A673 (cell line): ENCODE data around the gene RBAK. TPM values are rescaled to one million over a fixed set of nuclear protein-coding genes. Genes with fewer than 3 reads are reported as not detected.
"Not testable (repeated sequence)": the region's sequence is repeated elsewhere in the genome, so short reads cannot be mapped to it uniquely, and the experiment has no call there.

ENCODE experiments used
- BruUV-seq: library from RNA; stranded (reverse); fragments of 400-500 nt; replicated peaks from 2 replicates; lab custom pipeline; 2021; lab: Mats Ljungman, UMichigan
- CTCF ChIA-PET: fragments of 300-600 bp; sonication (Branson Sonifier 250); formaldehyde crosslinking; loops from one replicate; lab custom pipeline; 2022; ENCODE audit warnings: antibody characterized with exemption; lab: Charles Lee
- POLR2A ChIA-PET: fragments of 300-600 bp; sonication (Branson Sonifier 250); formaldehyde crosslinking; loops from one replicate; lab custom pipeline; 2022; ENCODE audit warnings: antibody characterized with exemption; ENCODE audit not compliant: low non-redundant PET; lab: Charles Lee
- DNase-seq: peaks from one replicate; pipeline ENCODE4 v3.0.0-alpha.2; 2015; ENCODE audit warnings: low spot score
- H3K27ac ChIP-seq: fragments of 200-600 bp; sonication (generic); 2 replicates; pipeline ENCODE4 v1.5.1; 2016; ENCODE audit warnings: mixed run types, low read depth, mild to moderate bottlenecking, mixed read lengths, antibody characterized with exemption, low read length; ENCODE audit not compliant: poor library complexity, severe bottlenecking
- H3K27me3 ChIP-seq: fragments of 200-600 bp; sonication (generic); replicated peaks from 2 replicates; pipeline ENCODE4 v1.6.1; 2017; ENCODE audit warnings: mixed run types, low read depth, mild to moderate bottlenecking, mixed read lengths, antibody characterized with exemption, low read length; ENCODE audit not compliant: insufficient read depth, poor library complexity
- H3K36me3 ChIP-seq: fragments of 200-600 bp; sonication (generic); 2 replicates; pipeline ENCODE4 v1.6.1; 2016; ENCODE audit warnings: mixed run types, mild to moderate bottlenecking, mixed read lengths, antibody characterized with exemption, low read length; ENCODE audit not compliant: insufficient read depth, poor library complexity, severe bottlenecking
- H3K4me1 ChIP-seq: fragments of 200-600 bp; sonication (generic); 2 replicates; pipeline ENCODE4 v1.6.1; 2017; ENCODE audit warnings: mixed run types, mild to moderate bottlenecking, mixed read lengths, antibody characterized with exemption, low read length; ENCODE audit not compliant: insufficient read depth, poor library complexity, severe bottlenecking
- H3K4me3 ChIP-seq: fragments of 200-600 bp; sonication (generic); 2 replicates; pipeline ENCODE4 v1.5.1; 2016; ENCODE audit warnings: low read depth, mixed run types, mild to moderate bottlenecking, mixed read lengths, low read length; ENCODE audit not compliant: poor library complexity, severe bottlenecking
- H3K9me3 ChIP-seq: fragments of 200-600 bp; sonication (generic); 2 replicates; pipeline ENCODE4 v1.6.1; 2016; ENCODE audit warnings: mixed run types, low read depth, mild to moderate bottlenecking, mixed read lengths, antibody characterized with exemption, low read length; ENCODE audit not compliant: poor library complexity, severe bottlenecking
- EZH2 ChIP-seq: fragments of 200-600 bp; sonication (generic); IDR thresholded peaks from 2 replicates; pipeline ENCODE4 v1.6.1; 2017; ENCODE audit warnings: borderline replicate concordance, low read depth, mild to moderate bottlenecking, mixed read lengths, antibody characterized with exemption, low read length; ENCODE audit not compliant: poor library complexity, severe bottlenecking
- intact Hi-C: fragments of 100-400 bp; cut with micrococcal nuclease; formaldehyde crosslinking; loops from one replicate; pipeline ENCODE4 v1.10.0; 2022; ENCODE audit not compliant: unreplicated experiment
- total RNA-seq: library from RNA; stranded (reverse); gene quantifications from 2 replicates; pipeline ENCODE4 v1.2.3, GENCODE V29; 2021
- TF ChIP-seq, protein P1 (sequence below): fragments of 300-800, 200-600 bp; sonication (generic); conservative IDR thresholded peaks from 2 replicates; pipeline ENCODE4 v1.5.1; 2017; ENCODE audit warnings: low read depth, mild to moderate bottlenecking, antibody characterized with exemption, low read length, moderate library complexity, mixed read lengths

Gene RBAK
- total RNA-seq, 1 experiment from 2014 or later: 17.3 TPM

DNA sequence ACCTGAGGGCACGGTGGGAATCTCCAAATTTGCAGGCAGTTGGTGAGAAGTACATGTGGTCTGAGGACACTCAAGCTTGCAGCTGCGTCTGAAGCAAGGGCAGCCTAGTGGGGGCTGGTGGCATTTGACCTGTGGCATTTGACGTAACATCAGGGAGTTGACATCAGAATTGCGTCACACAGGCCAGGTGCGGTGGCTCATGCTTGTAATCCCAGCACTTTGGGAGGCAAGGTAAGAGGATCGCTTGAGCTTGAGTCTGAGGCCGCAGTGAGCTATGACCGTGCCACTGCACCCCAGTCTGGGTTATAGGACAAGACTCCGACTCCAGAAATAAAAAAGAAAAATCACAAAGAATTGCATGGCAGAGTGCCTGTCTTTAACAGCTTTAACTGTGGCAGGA is 25.6 kb upstream of the RBAK start:
- H3K4me3 ChIP-seq: no peak overlapping the region
- H3K9me3 ChIP-seq: no peaks in the 10 kb centered on the region
- ChIA-PET CTCF (no interaction called here), POLR2A (no interaction called here)
- no peaks in the 10 kb centered on the region for H3K27me3 ChIP-seq
- no peak for TF ChIP-seq EZH2
- TF ChIP-seq, protein P1, sequence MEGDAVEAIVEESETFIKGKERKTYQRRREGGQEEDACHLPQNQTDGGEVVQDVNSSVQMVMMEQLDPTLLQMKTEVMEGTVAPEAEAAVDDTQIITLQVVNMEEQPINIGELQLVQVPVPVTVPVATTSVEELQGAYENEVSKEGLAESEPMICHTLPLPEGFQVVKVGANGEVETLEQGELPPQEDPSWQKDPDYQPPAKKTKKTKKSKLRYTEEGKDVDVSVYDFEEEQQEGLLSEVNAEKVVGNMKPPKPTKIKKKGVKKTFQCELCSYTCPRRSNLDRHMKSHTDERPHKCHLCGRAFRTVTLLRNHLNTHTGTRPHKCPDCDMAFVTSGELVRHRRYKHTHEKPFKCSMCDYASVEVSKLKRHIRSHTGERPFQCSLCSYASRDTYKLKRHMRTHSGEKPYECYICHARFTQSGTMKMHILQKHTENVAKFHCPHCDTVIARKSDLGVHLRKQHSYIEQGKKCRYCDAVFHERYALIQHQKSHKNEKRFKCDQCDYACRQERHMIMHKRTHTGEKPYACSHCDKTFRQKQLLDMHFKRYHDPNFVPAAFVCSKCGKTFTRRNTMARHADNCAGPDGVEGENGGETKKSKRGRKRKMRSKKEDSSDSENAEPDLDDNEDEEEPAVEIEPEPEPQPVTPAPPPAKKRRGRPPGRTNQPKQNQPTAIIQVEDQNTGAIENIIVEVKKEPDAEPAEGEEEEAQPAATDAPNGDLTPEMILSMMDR: no peak
- no peak overlapping the region for H3K27ac ChIP-seq
- BruUV-seq: no TSS peak
- intact Hi-C loops: no loop called here
- DNase-seq: no peak
- H3K4me1 ChIP-seq: no peaks in the 10 kb centered on the region
- H3K36me3 ChIP-seq: no peaks in the 10 kb centered on the region

DNA sequence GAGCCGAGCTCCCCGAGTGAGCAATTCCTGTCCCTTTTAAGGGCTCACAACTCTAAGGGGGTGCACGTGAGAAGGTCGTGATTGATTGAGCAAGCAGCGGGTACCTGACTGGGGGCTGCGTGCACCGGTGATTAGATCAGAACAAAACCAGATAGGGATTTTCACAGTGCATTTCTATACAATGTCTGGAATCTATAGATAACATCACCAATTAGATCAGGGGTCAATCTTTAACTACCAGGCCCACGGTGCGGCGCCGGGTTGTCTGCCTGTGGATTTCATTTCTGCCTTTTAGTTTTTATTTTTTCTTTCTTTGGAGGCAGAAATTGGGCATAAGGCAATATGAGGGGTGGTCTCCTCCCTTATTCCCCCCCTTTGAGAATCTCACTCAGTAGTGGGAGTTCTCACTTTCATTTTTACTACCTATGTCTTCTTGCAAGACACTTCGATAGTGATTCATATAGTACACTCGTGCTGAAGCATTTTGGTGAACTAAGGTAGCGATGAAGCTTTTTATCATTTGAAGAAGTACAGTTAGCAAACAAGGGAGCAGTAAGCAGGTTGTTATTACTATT is 24.6 kb upstream of the RBAK start:
- H3K36me3 ChIP-seq, DNase-seq, CTCF ChIA-PET, H3K4me1 ChIP-seq, POLR2A ChIA-PET, intact Hi-C loops, H3K9me3 ChIP-seq, H3K4me3 ChIP-seq, H3K27me3 ChIP-seq, H3K27ac ChIP-seq, BruUV-seq: not testable (repeated sequence)

DNA sequence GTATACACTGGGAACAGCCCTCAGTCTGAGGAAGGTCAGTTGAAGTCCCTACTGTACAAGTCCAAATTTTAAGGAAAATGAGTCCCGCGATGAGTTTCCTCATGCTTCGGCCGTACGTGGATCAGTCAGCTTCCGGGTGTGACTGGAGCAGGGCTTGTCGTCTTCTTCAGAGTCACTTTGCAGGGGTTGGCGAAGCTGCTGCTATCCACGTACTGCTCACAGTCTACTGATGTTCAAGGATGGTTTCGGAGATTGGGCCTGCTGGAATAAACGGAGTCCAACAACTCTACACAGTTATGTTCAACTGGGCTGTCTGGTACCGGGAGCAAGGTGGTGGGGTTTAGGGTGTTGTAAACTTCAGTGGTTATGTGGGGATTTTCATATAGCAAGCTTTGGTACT is 22.0 kb upstream of the RBAK start:
- H3K4me3 ChIP-seq, DNase-seq, BruUV-seq, H3K27me3 ChIP-seq, CTCF ChIA-PET, H3K27ac ChIP-seq, POLR2A ChIA-PET, H3K9me3 ChIP-seq, H3K4me1 ChIP-seq, intact Hi-C loops, H3K36me3 ChIP-seq: not testable (repeated sequence)

DNA sequence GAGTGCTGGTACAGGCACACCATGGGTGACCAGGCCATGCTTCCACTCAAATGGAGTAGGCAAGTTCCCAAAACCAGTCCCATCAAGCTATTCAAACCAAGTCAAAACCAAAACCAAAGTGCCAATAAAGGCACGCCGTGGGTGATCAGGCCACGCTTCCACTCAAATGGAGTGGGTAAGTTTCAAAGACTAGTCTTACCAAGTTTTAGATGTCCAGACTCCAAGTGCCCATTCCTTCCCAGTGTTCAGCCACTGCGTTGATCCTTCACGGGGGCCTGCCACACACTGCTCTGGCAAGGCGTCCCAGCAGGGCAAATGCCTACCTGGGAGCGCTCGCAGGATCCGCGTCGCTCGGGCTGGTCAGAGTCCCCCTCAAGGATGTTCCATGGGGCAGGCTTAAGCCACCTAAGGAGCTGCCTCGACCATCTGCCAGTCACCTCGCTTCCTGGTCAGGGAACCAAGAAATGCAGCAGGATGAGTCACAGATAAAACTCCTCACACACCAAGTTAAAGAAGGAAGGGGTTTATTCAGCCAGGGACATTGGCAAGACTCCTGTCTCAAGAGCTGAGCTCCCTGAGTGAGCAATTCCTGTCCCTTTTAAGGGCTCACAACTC is 17.8 kb upstream of the RBAK start:
- H3K9me3 ChIP-seq, H3K4me3 ChIP-seq, POLR2A ChIA-PET, H3K27ac ChIP-seq, H3K4me1 ChIP-seq, BruUV-seq, H3K36me3 ChIP-seq, intact Hi-C loops, H3K27me3 ChIP-seq, DNase-seq: not testable (repeated sequence)
- CTCF ChIA-PET: interaction anchor here (0.6 kb wide), 1 partner anchor 706 kb away, joined by 3 read pairs; no protein-coding TSS in a partner anchor

DNA sequence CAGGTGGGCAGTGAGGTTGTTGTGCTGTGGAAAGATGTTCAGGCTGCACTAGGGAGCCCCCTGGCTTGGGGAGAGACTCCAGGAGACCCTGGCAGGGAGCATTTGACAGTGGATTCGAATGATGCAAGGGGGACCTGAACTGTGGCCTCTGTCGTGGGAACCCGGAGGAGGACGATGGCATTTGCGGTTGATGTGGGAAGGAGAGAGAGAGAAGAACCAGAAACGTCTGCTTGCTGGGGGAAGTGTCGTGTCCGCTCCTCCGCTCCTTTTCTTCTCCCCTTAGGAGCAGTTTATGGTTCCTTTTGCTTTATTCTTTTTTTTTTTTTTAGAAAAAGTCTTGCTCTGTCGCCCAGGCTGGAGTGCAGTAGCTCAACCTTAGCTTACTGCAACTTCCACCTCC is 12.5 kb upstream of the RBAK start:
- H3K4me1 ChIP-seq, H3K4me3 ChIP-seq, CTCF ChIA-PET, H3K36me3 ChIP-seq, DNase-seq, H3K27ac ChIP-seq, H3K9me3 ChIP-seq, H3K27me3 ChIP-seq, intact Hi-C loops, POLR2A ChIA-PET, BruUV-seq: not testable (repeated sequence)
